ENCODE data around the gene COIL.
A peak's percentile ranks its signal among the peaks of the same experiment; 100 is the strongest.

Gene COIL

GRCh38 chr17:56979091-56979480 is 18.2 kb upstream of the COIL start:
- peak overlapping the region; percentile 47 for H3K4me3 ChIP-seq (ENCODE audit: low read depth, low read length)
- TF ChIP-seq CTCF (IDR thresholded peaks at IDR 0.05; ENCODE audit: low read depth, low read length, missing control alignments): no peak
- DNase-seq (ENCODE audit: low read depth): no peak

GRCh38 chr17:56978441-56979090 is 17.7 kb upstream of the COIL start:
- DNase-seq (ENCODE audit: low read depth): no peak
- peak overlapping the region; percentile 47 for H3K4me3 ChIP-seq (ENCODE audit: low read depth, low read length)
- in situ Hi-C loops (cut with HindIII; ENCODE audit: low sequenced_read_pairs): no loop called here
- TF ChIP-seq CTCF (IDR thresholded peaks at IDR 0.05; ENCODE audit: low read depth, low read length, missing control alignments): no peak

More at GRCh38 chr17:56979091-56979480, 18.2 kb upstream of the COIL start:
- in situ Hi-C loops (cut with HindIII; ENCODE audit: low sequenced_read_pairs): no loop called here

- peak; percentile 37 for DNase-seq (ENCODE audit: low read depth)
- in situ Hi-C loops (cut with HindIII; ENCODE audit: low sequenced_read_pairs): no loop called here
- peak within 1 kb of the TSS; percentile 47 for H3K4me3 ChIP-seq (ENCODE audit: low read depth, low read length)
- TF ChIP-seq CTCF (IDR thresholded peaks at IDR 0.05; ENCODE audit: low read depth, low read length, missing control alignments): no peak
These were observed 17.0 kb upstream of the COIL start, which contains the start of gene SCPEP1 for GRCh38 chr17:56977673-56978395. Gene SCPEP1, plus strand, starts transcription at chr17:56978131. Its CDS starts 29 bp downstream, at chr17:56978160.

- DNase-seq (ENCODE audit: low read depth): no peak
- in situ Hi-C loops (cut with HindIII; ENCODE audit: low sequenced_read_pairs): no loop called here
- peak overlapping the region; percentile 47 for H3K4me3 ChIP-seq (ENCODE audit: low read depth, low read length)
- TF ChIP-seq CTCF (IDR thresholded peaks at IDR 0.05; ENCODE audit: low read depth, low read length, missing control alignments): no peak
These were observed 16.2 kb upstream of the COIL start for GRCh38 chr17:56976941-56977608.

GRCh38 chr17:56975656-56976055 is 14.8 kb upstream of the COIL start:
- DNase-seq (ENCODE audit: low read depth): no peak
- in situ Hi-C loops (cut with HindIII; ENCODE audit: low sequenced_read_pairs): no loop called here
- no peak for TF ChIP-seq CTCF (IDR thresholded peaks at IDR 0.05; ENCODE audit: low read depth, low read length, missing control alignments)
- H3K4me3 ChIP-seq (ENCODE audit: low read depth, low read length): no peak overlapping the region

GRCh38 chr17:56974055-56974454 is 13.2 kb upstream of the COIL start:
- in situ Hi-C loops (cut with HindIII; ENCODE audit: low sequenced_read_pairs): no loop called here
- DNase-seq (ENCODE audit: low read depth): no peak
- no peak overlapping the region for H3K4me3 ChIP-seq (ENCODE audit: low read depth, low read length)
- TF ChIP-seq CTCF (IDR thresholded peaks at IDR 0.05; ENCODE audit: low read depth, low read length, missing control alignments): no peak
